Spinal cord (tissue), 10 donors: ENCODE measurements around the gene FANCM. TPM values are rescaled to one million over a fixed set of nuclear protein-coding genes. Genes with fewer than 3 reads are reported as not detected.

Source experiments
- DNase-seq, 6 donors: peaks; one replicate each; pipeline versions ENCODE4 v3.0.0 to v3.0.0-alpha.2; 2013 to 2015; ENCODE audit warnings: low spot score in 6 of 6, low read depth in 4 of 6
- H3K27ac ChIP-seq: one replicate; pipeline ENCODE4 v1.5.1; 2013; ENCODE audit warnings: low read depth, low read length, control low read depth
- H3K27me3 ChIP-seq: one replicate; pipeline ENCODE4 v1.6.1; 2013; ENCODE audit warnings: low read length; ENCODE audit not compliant: control insufficient read depth, insufficient read depth
- H3K36me3 ChIP-seq: one replicate; pipeline ENCODE4 v1.6.1; 2013; ENCODE audit warnings: low read length; ENCODE audit not compliant: control insufficient read depth, insufficient read depth
- H3K4me1 ChIP-seq: one replicate; pipeline ENCODE4 v1.6.1; 2013; ENCODE audit warnings: low read length; ENCODE audit not compliant: control insufficient read depth, insufficient read depth
- H3K4me3 ChIP-seq: one replicate; pipeline ENCODE4 v1.5.1; 2013; ENCODE audit warnings: low read depth, low read length, control low read depth
- H3K9me3 ChIP-seq: one replicate; pipeline ENCODE4 v1.6.1; 2013; ENCODE audit warnings: low read length; ENCODE audit not compliant: control insufficient read depth, insufficient read depth
- WGBS: methylation state at CpG from one replicate; pipeline ENCODE4 v1.1.5; 2013; ENCODE audit warnings: missing lambda C conversion rate; ENCODE audit not compliant: insufficient coverage; 5-methylcytosine and 5-hydroxymethylcytosine counted together
- polyA plus RNA-seq, 2 donors: library from polyadenylated mRNA; unstranded; fragments of 120-200 nt; gene quantifications; one replicate each; pipeline ENCODE4 v1.2.1, GENCODE V29; 2013; ENCODE audit not compliant: insufficient read length in 2 of 2
- total RNA-seq, 2 donors: library from RNA; depleted of rRNA in 1 of 2; stranded (reverse); fragments of 120-200 nt in 1 of 2; fragments of >200 nt in 1 of 2; gene quantifications; one replicate each; pipeline versions ENCODE4 v1.2.3 to v1.2.4, GENCODE V29; 2013 to 2014
- donor health status: healthy.

Gene FANCM
- total and polyA plus RNA-seq, 4 donors: 8.1 to 16.2 (median 9.6) TPM

DNA sequence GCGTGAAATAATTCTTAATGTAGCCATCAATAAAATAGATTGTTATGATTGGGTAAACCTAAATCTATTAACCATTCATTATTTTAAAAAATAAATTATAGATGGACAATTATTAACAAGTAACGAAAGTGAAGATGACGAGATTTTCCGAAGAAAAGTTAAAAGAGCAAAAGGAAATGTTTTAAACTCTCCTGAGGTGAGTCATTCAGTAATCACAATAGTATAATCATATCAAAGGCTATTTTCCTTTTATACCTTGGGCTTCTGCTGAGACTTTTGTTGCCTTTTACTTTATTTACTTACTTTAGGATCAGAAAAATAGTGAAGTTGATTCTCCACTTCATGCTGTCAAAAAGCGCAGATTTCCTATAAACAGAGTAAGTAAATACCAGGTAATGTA is 45.6 kb downstream of the FANCM start:
- Histone ChIP-seq H3K4me1 (no peaks in the 10 kb centered on the region), H3K36me3 (no peaks in the 10 kb centered on the region), H3K27me3 (no peaks in the 10 kb centered on the region), H3K9me3 (no peaks in the 10 kb centered on the region), H3K4me3 (no peak overlapping the region), H3K27ac (no peak overlapping the region)
- no CpG with 5 or more reads among the region's 5 CpGs for WGBS
- no peak for DNase-seq

DNA sequence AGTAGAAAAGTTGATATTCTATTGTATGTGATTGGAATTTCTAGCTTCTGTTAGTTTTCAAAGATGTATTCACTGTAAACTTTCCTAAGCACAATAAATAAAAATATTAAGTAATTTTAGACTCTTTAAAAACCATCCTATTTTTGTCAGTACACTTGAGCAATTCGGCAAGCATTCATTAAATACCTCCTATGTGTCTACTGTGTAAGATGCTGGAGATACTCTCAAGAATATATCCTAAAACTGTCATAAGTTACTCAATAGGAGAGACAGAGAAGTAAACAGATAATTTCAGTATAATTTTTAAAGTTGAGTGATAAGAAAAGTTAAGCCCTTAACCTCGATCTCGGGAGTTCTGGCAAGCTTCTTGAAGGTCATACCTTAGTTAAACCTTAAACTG is 46.1 kb downstream of the FANCM start:
- Histone ChIP-seq H3K4me1 (no peaks in the 10 kb centered on the region), H3K4me3 (no peak overlapping the region), H3K36me3 (no peaks in the 10 kb centered on the region), H3K27me3 (no peaks in the 10 kb centered on the region), H3K9me3 (no peaks in the 10 kb centered on the region), H3K27ac (no peak overlapping the region)
- no peak for DNase-seq
- no CpG with 5 or more reads among the region's 3 CpGs for WGBS

DNA sequence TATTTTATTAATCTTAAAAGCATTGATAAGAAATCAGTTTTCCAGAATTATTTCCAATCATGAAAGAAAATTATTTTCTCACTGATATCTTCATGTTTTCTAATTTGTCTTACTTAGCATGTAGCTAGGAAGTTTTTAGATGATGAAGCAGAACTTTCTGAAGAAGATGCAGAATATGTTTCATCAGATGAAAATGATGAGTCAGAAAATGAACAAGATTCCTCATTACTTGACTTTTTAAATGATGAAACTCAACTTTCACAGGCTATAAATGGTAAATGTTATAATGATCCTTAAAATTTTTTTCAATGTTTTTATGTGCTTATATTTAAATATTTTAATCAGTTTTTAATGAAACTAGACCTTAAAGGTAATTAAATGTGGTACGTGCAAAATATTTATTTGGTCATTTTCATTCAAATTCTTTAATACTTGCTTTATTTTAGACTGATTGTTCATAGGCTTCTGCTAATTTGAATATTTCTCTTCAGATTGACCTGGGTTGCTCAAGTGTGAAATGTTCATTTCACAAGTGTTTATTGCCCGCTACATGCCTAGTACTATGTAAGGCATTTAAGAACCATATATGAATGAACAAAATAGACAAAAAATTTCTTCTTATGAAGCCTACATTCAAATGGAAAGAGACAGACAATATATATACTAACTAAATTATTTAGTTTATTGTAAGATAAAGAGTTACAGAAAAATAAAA is 49.5 kb downstream of the FANCM start:
- no peaks in the 10 kb centered on the region for H3K9me3 ChIP-seq
- no peaks in the 10 kb centered on the region for H3K4me1 ChIP-seq
- WGBS: no CpG with 5 or more reads among the region's 2 CpGs
- no peaks in the 10 kb centered on the region for H3K27me3 ChIP-seq
- no peak overlapping the region for H3K4me3 ChIP-seq
- no peak overlapping the region for H3K27ac ChIP-seq
- DNase-seq: no peak
- H3K36me3 ChIP-seq: peaks cover 4% of the 10 kb centered on the region

DNA sequence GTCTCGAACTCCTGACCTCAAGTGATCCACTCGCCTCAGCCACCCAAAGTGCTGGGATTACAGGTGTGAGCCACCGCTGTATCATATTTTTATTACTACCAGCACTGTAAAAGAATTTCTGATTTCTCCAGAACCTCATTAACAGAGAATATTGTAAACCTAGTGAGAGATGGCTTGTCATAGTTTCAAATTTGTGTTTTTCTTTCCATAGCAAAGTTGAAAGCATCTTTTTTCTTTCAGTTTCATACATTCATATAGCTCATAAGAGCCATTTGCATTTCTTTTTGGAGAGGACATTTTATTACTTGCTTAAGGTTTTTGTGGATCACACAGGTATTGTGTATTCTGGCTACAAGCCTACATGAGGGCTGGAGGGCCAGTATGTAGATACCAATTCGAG is 59.2 kb downstream of the FANCM start:
- Histone ChIP-seq H3K4me3 (no peak overlapping the region), H3K27me3 (no peaks in the 10 kb centered on the region), H3K36me3 (no peaks in the 10 kb centered on the region), H3K9me3 (no peaks in the 10 kb centered on the region), H3K4me1 (no peaks in the 10 kb centered on the region), H3K27ac (no peak overlapping the region)
- WGBS: no CpG with 5 or more reads among the region's 4 CpGs
- DNase-seq: no peak

- peak in 1 of 6 donors; percentile 6 for DNase-seq
- H3K9me3 ChIP-seq: no peaks in the 10 kb centered on the region
- WGBS: 52% methylated on average over 3 of the region's 3 CpGs
- H3K4me1 ChIP-seq: no peaks in the 10 kb centered on the region
- no peaks in the 10 kb centered on the region for H3K27me3 ChIP-seq
- peaks cover 3% of the 10 kb centered on the region for H3K36me3 ChIP-seq
- no peak overlapping the region for H3K27ac ChIP-seq
- H3K4me3 ChIP-seq: no peak overlapping the region
Observed at GRCh38 chr14:45198551-45198950, 62.8 kb downstream of the FANCM start.

- peaks cover 3% of the 10 kb centered on the region for H3K36me3 ChIP-seq
- no peaks in the 10 kb centered on the region for H3K4me1 ChIP-seq
- no peak for DNase-seq
- H3K27ac ChIP-seq: no peak overlapping the region
- no CpG with 5 or more reads among the region's 1 CpG for WGBS
- no peaks in the 10 kb centered on the region for H3K9me3 ChIP-seq
- no peaks in the 10 kb centered on the region for H3K27me3 ChIP-seq
- no peak overlapping the region for H3K4me3 ChIP-seq
Observed at GRCh38 chr14:45199230-45199629, 63.5 kb downstream of the FANCM start.

DNA sequence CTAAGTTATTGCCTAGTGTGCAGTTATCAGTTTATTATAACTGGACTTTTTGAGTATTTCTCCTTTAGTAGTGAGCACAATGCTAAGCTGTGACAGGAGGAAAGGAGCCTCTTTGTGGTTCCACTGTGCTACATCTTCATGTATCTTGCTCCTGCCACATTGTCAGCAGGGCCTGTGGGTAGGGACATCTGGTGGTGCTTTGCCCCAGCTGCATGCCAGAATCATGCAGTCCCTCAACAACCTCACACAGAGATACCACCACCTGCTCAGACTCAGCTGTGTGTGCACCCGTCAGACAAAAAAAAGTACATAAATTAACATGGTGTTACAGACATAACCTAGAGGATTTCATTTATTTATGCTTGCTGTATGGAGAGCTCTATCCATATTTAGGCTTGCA is 66.2 kb downstream of the FANCM start:
- Histone ChIP-seq H3K4me3 (no peak overlapping the region), H3K36me3 (peaks cover 3% of the 10 kb centered on the region), H3K4me1 (no peaks in the 10 kb centered on the region), H3K9me3 (no peaks in the 10 kb centered on the region), H3K27ac (no peak overlapping the region), H3K27me3 (no peaks in the 10 kb centered on the region)
- DNase-seq: peak in 2 of 6 donors; percentile 10 to 11
- no CpG with 5 or more reads among the region's 1 CpG for WGBS

DNA sequence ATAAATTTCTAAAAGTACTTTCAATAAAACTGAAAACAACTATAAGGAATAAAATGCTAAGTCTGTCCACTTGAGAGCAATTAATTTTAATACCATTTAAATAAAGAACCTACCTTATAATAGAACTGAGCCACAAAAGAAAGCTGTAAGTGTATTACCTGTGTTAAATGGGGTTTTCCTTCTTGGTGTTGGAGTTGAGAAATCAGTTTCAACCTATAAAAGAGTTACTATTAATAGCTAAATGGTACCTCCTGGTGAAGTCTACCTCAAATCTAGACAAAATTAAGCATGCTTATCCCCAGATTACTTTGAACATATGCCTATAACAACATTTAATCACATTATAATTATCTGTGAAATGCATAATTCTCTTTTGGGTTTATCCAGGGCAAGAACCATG is 68.5 kb downstream of the FANCM start:
- Histone ChIP-seq H3K27me3 (no peaks in the 10 kb centered on the region), H3K27ac (no peak overlapping the region), H3K36me3 (peaks cover 3% of the 10 kb centered on the region), H3K4me1 (no peaks in the 10 kb centered on the region), H3K9me3 (no peaks in the 10 kb centered on the region), H3K4me3 (no peak overlapping the region)
- DNase-seq: no peak

DNA sequence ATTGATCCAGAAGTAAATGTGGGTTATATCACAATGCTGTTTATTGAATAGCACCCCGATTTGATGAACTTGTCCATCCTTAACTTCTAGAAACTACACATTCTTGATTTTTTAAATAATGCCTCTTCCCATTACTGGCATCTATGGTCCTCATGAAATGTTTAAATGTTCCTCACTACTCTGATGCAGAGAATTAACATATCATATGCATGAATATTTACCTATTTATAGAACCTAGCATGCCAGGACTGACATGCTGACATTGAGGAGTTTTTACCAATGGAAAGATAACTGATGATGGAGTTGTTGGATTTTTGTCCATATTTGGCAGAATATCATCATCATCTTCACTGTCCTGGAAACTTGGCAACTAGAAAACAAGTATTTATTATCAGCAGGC is 74.4 kb downstream of the FANCM start:
- WGBS: no CpG with 5 or more reads among the region's 1 CpG

GRCh38 chr14:45211295-45211694 is 75.6 kb downstream of the FANCM start:
- Histone ChIP-seq H3K27ac (no peak overlapping the region), H3K9me3 (no peaks in the 10 kb centered on the region), H3K36me3 (peaks cover 4% of the 10 kb centered on the region), H3K27me3 (no peaks in the 10 kb centered on the region), H3K4me1 (no peaks in the 10 kb centered on the region), H3K4me3 (no peak overlapping the region)
- WGBS: 100% methylated on average over 1 of the region's 1 CpG
- no peak for DNase-seq

More for the DNA sequence above, 74.4 kb downstream of the FANCM start:
- Histone ChIP-seq H3K4me1 (no peaks in the 10 kb centered on the region), H3K27ac (no peak overlapping the region), H3K9me3 (no peaks in the 10 kb centered on the region), H3K36me3 (no peaks in the 10 kb centered on the region), H3K27me3 (no peaks in the 10 kb centered on the region), H3K4me3 (no peak overlapping the region)
- no peak for DNase-seq
